ENCODE measurements around the gene RAB11FIP3. TPM values are rescaled to one million over a fixed set of nuclear protein-coding genes. Genes with fewer than 3 reads are reported as not detected.
A peak's percentile ranks its signal among the peaks of the same experiment; 100 is the strongest.

The RAB11FIP3 gene
- total and polyA plus RNA-seq, 3 experiments from 2014 or later, result 4.4 to 32.8 (median 30.0) TPM

- Histone ChIP-seq H3K4me1 (ENCODE audit: insufficient read depth, low read length) (no peaks in the 10 kb centered on the region), H3K27ac (ENCODE audit: low read depth, low read length) (no peak overlapping the region), H3K9me3 (ENCODE audit: low read length) (no peaks in the 10 kb centered on the region), H3K27me3 (ENCODE audit: insufficient read depth, low read length, poor library complexity, severe bottlenecking) (no peaks in the 10 kb centered on the region), H3K36me3 (ENCODE audit: insufficient read depth, low read length) (no peaks in the 10 kb centered on the region), H3K4me3 (ENCODE audit: low read length) (no peak overlapping the region)
- Mint-ChIP-seq H3K9me3 (no peaks in the 10 kb centered on the region), H3K4me1 (peaks cover 11 to 21% (median 20%) of the 10 kb centered on the region in 3 donors), H3K36me3 (peaks cover 0 to 2% (median 0%) of the 10 kb centered on the region in 3 donors), H3K4me3 (no peak overlapping the region), H3K27me3 (no peaks in the 10 kb centered on the region), H3K27ac (peak overlapping the region in 2 of 8 donors; percentile 1 to 58)
- no peak for DNase-seq
- POLR2A ChIA-PET, result no interaction called here
- CTCF ChIA-PET, result no interaction called here
These were observed 29.0 kb downstream of the RAB11FIP3 start for GRCh38 chr16:454397-454940.

- no peak for DNase-seq
- POLR2A ChIA-PET, result no interaction called here
- H3K4me1 Mint-ChIP-seq, result peaks cover 11 to 21% (median 20%) of the 10 kb centered on the region in 3 donors
- no peak overlapping the region for H3K27ac Mint-ChIP-seq
- no peak overlapping the region for H3K27ac ChIP-seq (ENCODE audit: low read depth, low read length)
- H3K4me3 Mint-ChIP-seq, result no peak overlapping the region
- H3K4me3 ChIP-seq (ENCODE audit: low read length), result no peak overlapping the region
- peaks cover 0 to 2% (median 0%) of the 10 kb centered on the region in 3 donors for H3K36me3 Mint-ChIP-seq
- no peaks in the 10 kb centered on the region for H3K9me3 Mint-ChIP-seq
- H3K27me3 ChIP-seq (ENCODE audit: insufficient read depth, low read length, poor library complexity, severe bottlenecking), result no peaks in the 10 kb centered on the region
- no peaks in the 10 kb centered on the region for H3K4me1 ChIP-seq (ENCODE audit: insufficient read depth, low read length)
- H3K9me3 ChIP-seq (ENCODE audit: low read length), result no peaks in the 10 kb centered on the region
- no peaks in the 10 kb centered on the region for H3K36me3 ChIP-seq (ENCODE audit: insufficient read depth, low read length)
- CTCF ChIA-PET, result no interaction called here
- no peaks in the 10 kb centered on the region for H3K27me3 Mint-ChIP-seq
These were observed 30.0 kb downstream of the RAB11FIP3 start for GRCh38 chr16:455453-455852.

GRCh38 chr16:456891-457483 is 31.5 kb downstream of the RAB11FIP3 start:
- Mint-ChIP-seq H3K27ac (peak overlapping the region in 5 of 8 donors; percentile 5 to 42 (median 30)), H3K4me1 (peaks cover 9 to 21% (median 20%) of the 10 kb centered on the region in 3 donors), H3K4me3 (no peak overlapping the region), H3K9me3 (no peaks in the 10 kb centered on the region), H3K36me3 (peaks cover 0 to 12% (median 7%) of the 10 kb centered on the region in 3 donors), H3K27me3 (no peaks in the 10 kb centered on the region)
- Histone ChIP-seq H3K27ac (ENCODE audit: low read depth, low read length) (no peak overlapping the region), H3K9me3 (ENCODE audit: low read length) (no peaks in the 10 kb centered on the region), H3K4me1 (ENCODE audit: insufficient read depth, low read length) (no peaks in the 10 kb centered on the region), H3K27me3 (ENCODE audit: insufficient read depth, low read length, poor library complexity, severe bottlenecking) (no peaks in the 10 kb centered on the region), H3K36me3 (ENCODE audit: insufficient read depth, low read length) (no peaks in the 10 kb centered on the region), H3K4me3 (ENCODE audit: low read length) (no peak overlapping the region)
- POLR2A ChIA-PET, result no interaction called here
- no peak for DNase-seq
- CTCF ChIA-PET, result no interaction called here

DNA sequence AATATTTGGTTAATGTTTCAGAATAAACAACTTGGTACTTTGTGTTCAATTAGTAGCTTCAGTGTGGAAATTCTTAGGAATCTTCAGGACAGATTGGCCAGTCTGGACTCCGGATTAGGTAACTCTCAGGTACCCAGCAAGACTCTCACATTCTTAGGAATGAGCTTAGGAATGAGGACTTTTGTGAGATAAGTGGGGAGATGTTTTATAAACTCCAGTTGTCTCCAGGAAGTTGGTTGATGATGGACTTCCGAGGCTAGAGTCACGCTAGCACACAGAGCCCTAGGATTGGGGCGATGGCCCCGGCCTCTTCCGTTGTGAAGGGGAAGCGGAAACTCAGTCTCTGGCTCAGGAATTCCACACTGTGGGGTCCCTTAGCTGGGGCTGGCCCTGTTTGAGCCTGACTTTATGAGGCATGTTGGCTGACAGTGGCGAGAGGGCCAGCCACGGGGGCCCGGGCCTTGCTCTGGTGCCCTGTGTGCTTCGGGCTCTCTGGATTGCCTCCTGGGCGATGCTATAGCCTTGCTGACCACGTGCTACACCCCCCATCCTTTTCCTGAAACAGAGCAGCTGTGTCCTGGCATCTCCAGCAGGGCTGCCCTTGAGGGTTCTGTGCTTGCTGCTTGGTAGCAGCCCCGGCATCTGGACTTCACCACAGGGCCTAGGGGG is 32.4 kb downstream of the RAB11FIP3 start:
- Mint-ChIP-seq H3K27ac (peak overlapping the region in 2 of 8 donors; percentile 17 to 32), H3K4me1 (peaks cover 9 to 21% (median 21%) of the 10 kb centered on the region in 3 donors), H3K9me3 (no peaks in the 10 kb centered on the region), H3K27me3 (no peaks in the 10 kb centered on the region), H3K4me3 (no peak overlapping the region), H3K36me3 (peaks cover 2 to 16% (median 8%) of the 10 kb centered on the region in 3 donors)
- ChIA-PET CTCF (no interaction called here), POLR2A (no interaction called here)
- H3K4me1 ChIP-seq (ENCODE audit: insufficient read depth, low read length), result no peaks in the 10 kb centered on the region
- no peak overlapping the region for H3K4me3 ChIP-seq (ENCODE audit: low read length)
- H3K27me3 ChIP-seq (ENCODE audit: insufficient read depth, low read length, poor library complexity, severe bottlenecking), result no peaks in the 10 kb centered on the region
- H3K27ac ChIP-seq (ENCODE audit: low read depth, low read length), result no peak overlapping the region
- DNase-seq, result no peak
- no peaks in the 10 kb centered on the region for H3K9me3 ChIP-seq (ENCODE audit: low read length)
- peaks cover 1% of the 10 kb centered on the region for H3K36me3 ChIP-seq (ENCODE audit: insufficient read depth, low read length)

DNA sequence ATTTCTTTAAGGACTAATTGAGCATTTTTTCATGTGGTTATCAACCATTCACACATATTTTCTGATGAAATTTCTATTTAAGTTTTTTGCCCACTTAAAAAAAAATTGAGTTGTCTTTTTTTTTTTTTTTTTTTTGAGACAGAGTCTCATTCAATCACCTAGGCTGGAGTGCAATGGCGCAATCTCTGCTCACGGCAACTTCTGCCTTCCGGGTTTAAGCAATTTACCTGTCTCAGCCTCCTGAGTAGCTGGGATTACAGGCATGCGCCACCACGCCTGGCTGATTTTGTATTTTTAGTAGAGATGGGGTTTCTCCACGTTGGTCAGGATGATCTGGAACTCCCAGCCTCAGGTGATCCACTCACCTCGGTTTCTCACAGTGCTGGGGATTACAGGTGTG is 34.3 kb downstream of the RAB11FIP3 start:
- Histone ChIP-seq H3K27ac (ENCODE audit: low read depth, low read length) (no peak overlapping the region), H3K4me3 (ENCODE audit: low read length) (no peak overlapping the region), H3K9me3 (ENCODE audit: low read length) (no peaks in the 10 kb centered on the region), H3K4me1 (ENCODE audit: insufficient read depth, low read length) (no peaks in the 10 kb centered on the region), H3K27me3 (ENCODE audit: insufficient read depth, low read length, poor library complexity, severe bottlenecking) (no peaks in the 10 kb centered on the region), H3K36me3 (ENCODE audit: insufficient read depth, low read length) (peaks cover 3% of the 10 kb centered on the region)
- H3K4me3 Mint-ChIP-seq, result no peak overlapping the region
- no peak overlapping the region for H3K27ac Mint-ChIP-seq
- peaks cover 5 to 25% (median 10%) of the 10 kb centered on the region in 3 donors for H3K36me3 Mint-ChIP-seq
- ChIA-PET POLR2A (no interaction called here), CTCF (interaction anchor here (0.7 kb wide), 1 partner anchor 1191 kb away, joined by 4 read pairs; no protein-coding TSS in a partner anchor)
- H3K27me3 Mint-ChIP-seq, result no peaks in the 10 kb centered on the region
- no peaks in the 10 kb centered on the region for H3K9me3 Mint-ChIP-seq
- no peak for DNase-seq
- H3K4me1 Mint-ChIP-seq, result peaks cover 5 to 15% (median 11%) of the 10 kb centered on the region in 3 donors

DNA sequence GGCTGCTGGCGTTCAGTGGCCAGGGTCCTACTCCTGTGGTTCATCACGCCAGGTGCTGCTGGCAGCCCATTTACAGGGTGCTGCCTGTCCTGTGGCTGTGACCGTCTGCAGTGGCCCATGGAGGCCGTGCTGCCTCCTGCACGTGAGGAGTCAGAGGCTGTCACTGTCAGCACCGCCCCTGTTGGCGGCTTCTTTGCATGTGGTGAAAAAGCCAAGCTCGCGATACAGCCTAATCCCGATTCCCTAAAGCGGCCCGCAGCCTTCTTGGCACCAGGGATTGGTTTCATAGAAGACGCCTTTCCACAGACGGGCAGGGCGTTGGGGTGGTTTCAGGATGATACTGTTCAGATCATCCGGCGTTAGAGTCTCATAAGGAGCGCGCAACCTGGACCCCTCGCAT is 35.3 kb downstream of the RAB11FIP3 start:
- peaks cover 5 to 27% (median 10%) of the 10 kb centered on the region in 3 donors for H3K36me3 Mint-ChIP-seq
- no peak overlapping the region for H3K4me3 Mint-ChIP-seq
- ChIA-PET CTCF (no interaction called here), POLR2A (no interaction called here)
- H3K4me1 Mint-ChIP-seq, result peaks cover 7 to 15% (median 11%) of the 10 kb centered on the region in 3 donors
- peaks cover 3% of the 10 kb centered on the region for H3K36me3 ChIP-seq (ENCODE audit: insufficient read depth, low read length)
- H3K4me1 ChIP-seq (ENCODE audit: insufficient read depth, low read length), result no peaks in the 10 kb centered on the region
- H3K27me3 Mint-ChIP-seq, result no peaks in the 10 kb centered on the region
- H3K9me3 Mint-ChIP-seq, result no peaks in the 10 kb centered on the region
- peak overlapping the region in 1 of 8 donors; percentile 14 for H3K27ac Mint-ChIP-seq
- H3K27me3 ChIP-seq (ENCODE audit: insufficient read depth, low read length, poor library complexity, severe bottlenecking), result no peaks in the 10 kb centered on the region
- no peak overlapping the region for H3K27ac ChIP-seq (ENCODE audit: low read depth, low read length)
- no peak overlapping the region for H3K4me3 ChIP-seq (ENCODE audit: low read length)
- H3K9me3 ChIP-seq (ENCODE audit: low read length), result no peaks in the 10 kb centered on the region
- no peak for DNase-seq

GRCh38 chr16:463071-463470 is 37.6 kb downstream of the RAB11FIP3 start:
- H3K27ac ChIP-seq (ENCODE audit: low read depth, low read length), result no peak overlapping the region
- H3K4me1 ChIP-seq (ENCODE audit: insufficient read depth, low read length), result no peaks in the 10 kb centered on the region
- no peaks in the 10 kb centered on the region for H3K27me3 Mint-ChIP-seq
- DNase-seq, result no peak
- no peak overlapping the region for H3K4me3 ChIP-seq (ENCODE audit: low read length)
- H3K36me3 ChIP-seq (ENCODE audit: insufficient read depth, low read length), result peaks cover 3% of the 10 kb centered on the region
- no peak overlapping the region for H3K4me3 Mint-ChIP-seq
- peaks cover 5 to 26% (median 10%) of the 10 kb centered on the region in 3 donors for H3K36me3 Mint-ChIP-seq
- no peaks in the 10 kb centered on the region for H3K9me3 Mint-ChIP-seq
- ChIA-PET POLR2A (no interaction called here), CTCF (no interaction called here)
- H3K27me3 ChIP-seq (ENCODE audit: insufficient read depth, low read length, poor library complexity, severe bottlenecking), result no peaks in the 10 kb centered on the region
- H3K27ac Mint-ChIP-seq, result no peak overlapping the region
- H3K4me1 Mint-ChIP-seq, result peaks cover 5 to 15% (median 5%) of the 10 kb centered on the region in 3 donors
- no peaks in the 10 kb centered on the region for H3K9me3 ChIP-seq (ENCODE audit: low read length)

GRCh38 chr16:466651-467050 is 41.2 kb downstream of the RAB11FIP3 start:
- H3K27me3 Mint-ChIP-seq, result no peaks in the 10 kb centered on the region
- no peaks in the 10 kb centered on the region for H3K9me3 ChIP-seq (ENCODE audit: low read length)
- ChIA-PET POLR2A (no interaction called here), CTCF (no interaction called here)
- H3K4me3 Mint-ChIP-seq, result peak overlapping the region in 1 of 7 donors; percentile 23
- no peaks in the 10 kb centered on the region for H3K9me3 Mint-ChIP-seq
- no peak overlapping the region for H3K4me3 ChIP-seq (ENCODE audit: low read length)
- peaks cover 3% of the 10 kb centered on the region for H3K36me3 ChIP-seq (ENCODE audit: insufficient read depth, low read length)
- DNase-seq, result no peak
- H3K36me3 Mint-ChIP-seq, result peaks cover 5 to 32% (median 5%) of the 10 kb centered on the region in 3 donors
- H3K4me1 Mint-ChIP-seq, result peaks cover 0 to 11% (median 2%) of the 10 kb centered on the region in 3 donors
- peak overlapping the region in 2 of 8 donors; percentile 61 to 80 for H3K27ac Mint-ChIP-seq
- no peak overlapping the region for H3K27ac ChIP-seq (ENCODE audit: low read depth, low read length)
- no peaks in the 10 kb centered on the region for H3K27me3 ChIP-seq (ENCODE audit: insufficient read depth, low read length, poor library complexity, severe bottlenecking)
- no peaks in the 10 kb centered on the region for H3K4me1 ChIP-seq (ENCODE audit: insufficient read depth, low read length)

Measured in CD8-positive, alpha-beta memory T cell (primary cell).